RWPE1 (cell line): ENCODE data around the gene PITPNC1.
"Not testable (repeated sequence)": the region's sequence is repeated elsewhere in the genome, so short reads cannot be mapped to it uniquely, and the experiment has no call there.

Source experiments
- CTCF ChIA-PET: fragments of 350-600 bp; sonication (Branson Sonifier 250); formaldehyde crosslinking; extraction: SDS; loops from one replicate; lab custom pipeline; 2021; lab: Yijun Ruan, JAX
- POLR2A ChIA-PET: fragments of 400-600 bp; formaldehyde crosslinking; extraction: SDS; loops from one replicate; lab custom pipeline; 2020; ENCODE audit warnings: antibody characterized with exemption; ENCODE audit not compliant: low non-redundant PET; lab: Yijun Ruan, JAX
- DNase-seq: peaks from one replicate; pipeline ENCODE4 v3.0.0; 2012; ENCODE audit warnings: low spot score
- H3K27ac ChIP-seq: fragments of 450-650 bp; 2 replicates; pipeline ENCODE4 v1.5.1; 2017
- CTCF ChIP-seq: fragments of 450-650 bp; conservative IDR thresholded peaks from 2 replicates; pipeline ENCODE4 v1.5.1; 2017; ENCODE audit warnings: low read depth, mild to moderate bottlenecking

Gene PITPNC1

GRCh38 chr17:67414130-67414529 lies 37.0 kb downstream of the PITPNC1 start:
- ChIA-PET POLR2A (no interaction called here), CTCF (no interaction called here)
- no peak for TF ChIP-seq CTCF
- DNase-seq = no peak
- no peak overlapping the region for H3K27ac ChIP-seq

GRCh38 chr17:67414559-67414958 lies 37.5 kb downstream of the PITPNC1 start:
- POLR2A ChIA-PET = no interaction called here
- TF ChIP-seq CTCF = no peak
- no peak for DNase-seq
- CTCF ChIA-PET = interaction anchor here (0.6 to 0.7 kb wide), 3 partner anchors 14 to 1204 kb away, joined by 3 to 4 read pairs (median 3); no protein-coding TSS in a partner anchor
- H3K27ac ChIP-seq = no peak overlapping the region

- POLR2A ChIA-PET = no interaction called here
- TF ChIP-seq CTCF = no peak
- DNase-seq = no peak
- H3K27ac ChIP-seq = no peak overlapping the region
- CTCF ChIA-PET = interaction anchor here (0.6 to 0.7 kb wide), 3 partner anchors 15 to 1204 kb away, joined by 3 to 4 read pairs (median 3); no protein-coding TSS in a partner anchor
Measured at GRCh38 chr17:67415291-67415690, 38.2 kb downstream of the PITPNC1 start.

- DNase-seq = no peak
- no peak overlapping the region for H3K27ac ChIP-seq
- ChIA-PET POLR2A (no interaction called here), CTCF (interaction anchor here (0.7 kb wide), 1 partner anchor 58 kb away, joined by 4 read pairs; no protein-coding TSS in a partner anchor)
- no peak for TF ChIP-seq CTCF
Measured at GRCh38 chr17:67417507-67417906, 40.4 kb downstream of the PITPNC1 start.

GRCh38 chr17:67420994-67421393 lies 43.9 kb downstream of the PITPNC1 start:
- no peak for TF ChIP-seq CTCF
- POLR2A ChIA-PET = no interaction called here
- peak overlapping the region; percentile 59; the same call in 1 of the 2 replicates for H3K27ac ChIP-seq
- DNase-seq = no peak
- CTCF ChIA-PET = no interaction called here

GRCh38 chr17:67421869-67422273 lies 44.8 kb downstream of the PITPNC1 start:
- DNase-seq = peak; percentile 93
- peak overlapping the region; percentile 88 for H3K27ac ChIP-seq
- TF ChIP-seq CTCF = no peak
- ChIA-PET CTCF (interaction anchor here (1.0 kb wide), 1 partner anchor 43 kb away, joined by 3 read pairs; no protein-coding TSS in a partner anchor), POLR2A (no interaction called here)

GRCh38 chr17:67422296-67422695 lies 45.2 kb downstream of the PITPNC1 start:
- H3K27ac ChIP-seq = peak overlapping the region; percentile 88
- POLR2A ChIA-PET, DNase-seq: not testable (repeated sequence)
- CTCF ChIA-PET = interaction anchor here (1.0 kb wide), 1 partner anchor 44 kb away, joined by 3 read pairs; no protein-coding TSS in a partner anchor
